ENCODE data around the gene GALNT10. TPM values are rescaled to one million over a fixed set of nuclear protein-coding genes. Genes with fewer than 3 reads are reported as not detected.

The GALNT10 gene
- total and polyA plus RNA-seq, 10 of the 15 experiments (the other 5 are each of a cell fraction or from before 2014, with no cell fraction given) = 3.9 to 35.4 (median 15.5) TPM

DNA sequence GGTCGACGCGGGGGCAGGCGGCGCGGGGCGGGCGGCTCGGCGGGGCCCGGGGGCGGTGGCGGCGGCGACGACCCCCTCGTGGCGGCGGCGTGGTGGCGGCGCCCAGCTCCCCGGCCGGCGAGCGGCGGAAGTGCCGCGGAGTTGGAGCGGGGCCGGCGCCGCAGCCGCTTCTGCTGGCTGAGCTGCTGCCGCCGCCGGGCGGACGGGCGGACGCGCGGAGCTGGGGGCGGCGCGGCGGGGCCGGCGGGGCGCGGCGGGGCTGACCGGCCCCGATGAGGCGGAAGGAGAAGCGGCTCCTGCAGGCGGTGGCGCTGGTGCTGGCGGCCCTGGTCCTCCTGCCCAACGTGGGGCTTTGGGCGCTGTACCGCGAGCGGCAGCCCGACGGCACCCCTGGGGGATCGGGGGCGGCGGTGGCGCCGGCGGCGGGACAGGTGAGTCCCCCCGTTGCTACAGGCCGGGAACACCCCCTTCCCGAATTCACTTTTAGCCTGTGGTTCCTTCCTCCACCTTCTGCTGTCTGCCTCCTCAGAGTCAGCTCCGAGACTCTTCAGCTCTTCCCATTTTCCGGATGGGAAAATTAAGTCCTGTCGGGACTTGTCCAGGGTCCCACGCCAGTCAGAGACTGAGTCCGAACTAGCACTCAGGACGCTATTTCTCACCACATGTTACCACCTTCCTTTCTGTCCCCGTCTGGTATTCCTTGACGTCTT lies at the start of gene GALNT10 (continued):
- TF ChIP-seq, protein P1, sequence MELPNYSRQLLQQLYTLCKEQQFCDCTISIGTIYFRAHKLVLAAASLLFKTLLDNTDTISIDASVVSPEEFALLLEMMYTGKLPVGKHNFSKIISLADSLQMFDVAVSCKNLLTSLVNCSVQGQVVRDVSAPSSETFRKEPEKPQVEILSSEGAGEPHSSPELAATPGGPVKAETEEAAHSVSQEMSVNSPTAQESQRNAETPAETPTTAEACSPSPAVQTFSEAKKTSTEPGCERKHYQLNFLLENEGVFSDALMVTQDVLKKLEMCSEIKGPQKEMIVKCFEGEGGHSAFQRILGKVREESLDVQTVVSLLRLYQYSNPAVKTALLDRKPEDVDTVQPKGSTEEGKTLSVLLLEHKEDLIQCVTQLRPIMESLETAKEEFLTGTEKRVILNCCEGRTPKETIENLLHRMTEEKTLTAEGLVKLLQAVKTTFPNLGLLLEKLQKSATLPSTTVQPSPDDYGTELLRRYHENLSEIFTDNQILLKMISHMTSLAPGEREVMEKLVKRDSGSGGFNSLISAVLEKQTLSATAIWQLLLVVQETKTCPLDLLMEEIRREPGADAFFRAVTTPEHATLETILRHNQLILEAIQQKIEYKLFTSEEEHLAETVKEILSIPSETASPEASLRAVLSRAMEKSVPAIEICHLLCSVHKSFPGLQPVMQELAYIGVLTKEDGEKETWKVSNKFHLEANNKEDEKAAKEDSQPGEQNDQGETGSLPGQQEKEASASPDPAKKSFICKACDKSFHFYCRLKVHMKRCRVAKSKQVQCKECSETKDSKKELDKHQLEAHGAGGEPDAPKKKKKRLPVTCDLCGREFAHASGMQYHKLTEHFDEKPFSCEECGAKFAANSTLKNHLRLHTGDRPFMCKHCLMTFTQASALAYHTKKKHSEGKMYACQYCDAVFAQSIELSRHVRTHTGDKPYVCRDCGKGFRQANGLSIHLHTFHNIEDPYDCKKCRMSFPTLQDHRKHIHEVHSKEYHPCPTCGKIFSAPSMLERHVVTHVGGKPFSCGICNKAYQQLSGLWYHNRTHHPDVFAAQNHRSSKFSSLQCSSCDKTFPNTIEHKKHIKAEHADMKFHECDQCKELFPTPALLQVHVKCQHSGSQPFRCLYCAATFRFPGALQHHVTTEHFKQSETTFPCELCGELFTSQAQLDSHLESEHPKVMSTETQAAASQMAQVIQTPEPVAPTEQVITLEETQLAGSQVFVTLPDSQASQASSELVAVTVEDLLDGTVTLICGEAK (IDR thresholded peaks at IDR 0.05; ENCODE audit: borderline replicate concordance) = no peak
- TF ChIP-seq PBX3 (IDR thresholded peaks at IDR 0.05; ENCODE audit: insufficient replicate concordance, low read depth, low read length) (no peak), CREM (IDR thresholded peaks at IDR 0.05; ENCODE audit: low read depth) (no peak), DPF2 (IDR thresholded peaks at IDR 0.05) (no peak; the same call in 1 of the 2 replicates), YBX1 (IDR thresholded peaks at IDR 0.05) (no peak), PML (IDR thresholded peaks at IDR 0.05; ENCODE audit: low read length) (no peak), MEF2B (IDR thresholded peaks at IDR 0.05; ENCODE audit: partially characterized antibody, poor library complexity, severe bottlenecking) (no peak), SIN3A (IDR thresholded peaks at IDR 0.05; ENCODE audit: low read depth, low read length) (no peak; the same call in 1 of the 2 replicates), SMAD5 (IDR thresholded peaks at IDR 0.05; ENCODE audit: low read depth) (no peak), BCLAF1 (IDR thresholded peaks at IDR 0.05) (no peak), STAT3 (IDR thresholded peaks at IDR 0.05; ENCODE audit: low read depth, low read length) (no peak), IKZF1 (conservative IDR thresholded peaks at IDR 0.05) (peak; percentile 69), RBBP5 (conservative IDR thresholded peaks at IDR 0.05) (no peak), JUND (IDR thresholded peaks at IDR 0.05; ENCODE audit: low read depth, low read length) (no peak), ATF2 (IDR thresholded peaks at IDR 0.05; ENCODE audit: low read length) (no peak), GABPA (IDR thresholded peaks at IDR 0.05; ENCODE audit: low read depth) (no peak), ZBED1 (IDR thresholded peaks at IDR 0.05; ENCODE audit: borderline replicate concordance) (no peak)
- TF ChIP-seq, protein P2, sequence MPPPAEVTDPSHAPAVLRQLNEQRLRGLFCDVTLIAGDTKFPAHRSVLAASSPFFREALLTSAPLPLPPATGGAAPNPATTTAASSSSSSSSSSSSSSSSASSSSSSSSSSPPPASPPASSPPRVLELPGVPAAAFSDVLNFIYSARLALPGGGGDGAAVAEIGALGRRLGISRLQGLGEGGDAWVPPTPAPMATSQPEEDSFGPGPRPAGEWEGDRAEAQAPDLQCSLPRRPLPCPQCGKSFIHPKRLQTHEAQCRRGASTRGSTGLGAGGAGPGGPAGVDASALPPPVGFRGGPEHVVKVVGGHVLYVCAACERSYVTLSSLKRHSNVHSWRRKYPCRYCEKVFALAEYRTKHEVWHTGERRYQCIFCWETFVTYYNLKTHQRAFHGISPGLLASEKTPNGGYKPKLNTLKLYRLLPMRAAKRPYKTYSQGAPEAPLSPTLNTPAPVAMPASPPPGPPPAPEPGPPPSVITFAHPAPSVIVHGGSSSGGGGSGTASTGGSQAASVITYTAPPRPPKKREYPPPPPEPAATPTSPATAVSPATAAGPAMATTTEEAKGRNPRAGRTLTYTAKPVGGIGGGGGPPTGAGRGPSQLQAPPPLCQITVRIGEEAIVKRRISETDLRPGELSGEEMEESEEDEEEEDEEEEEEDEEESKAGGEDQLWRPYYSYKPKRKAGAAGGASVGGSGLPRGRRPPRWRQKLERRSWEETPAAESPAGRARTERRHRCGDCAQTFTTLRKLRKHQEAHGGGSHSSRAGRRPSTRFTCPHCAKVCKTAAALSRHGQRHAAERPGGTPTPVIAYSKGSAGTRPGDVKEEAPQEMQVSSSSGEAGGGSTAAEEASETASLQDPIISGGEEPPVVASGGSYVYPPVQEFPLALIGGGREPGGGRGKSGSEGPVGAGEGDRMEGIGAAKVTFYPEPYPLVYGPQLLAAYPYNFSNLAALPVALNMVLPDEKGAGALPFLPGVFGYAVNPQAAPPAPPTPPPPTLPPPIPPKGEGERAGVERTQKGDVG (CRISPR knock-in tag; IDR thresholded peaks at IDR 0.05) = no peak
